Testis (tissue), 2 donors: ENCODE results near the gene RAB11A.

Experiments
- CTCF ChIP-seq, 3 experiments: fragments of 450-650 bp in 2 of 3; fragments of 200-600 bp in 1 of 3; sonication (generic) in 1 of 3; IDR thresholded peaks; one replicate each; pipeline ENCODE4 v1.5.1; 2016 to 2019; ENCODE audit warnings: antibody characterized with exemption in 3 of 3, mild to moderate bottlenecking in 2 of 3, moderate library complexity in 1 of 3
- POLR2A ChIP-seq: fragments of 450-650 bp; IDR thresholded peaks from one replicate; pipeline ENCODE4 v1.6.1; 2017; ENCODE audit warnings: antibody characterized with exemption, mild to moderate bottlenecking, moderate library complexity

- TF ChIP-seq CTCF (IDR thresholded peaks at IDR 0.05) (peak; percentile 60 to 87 (median 73)), POLR2A (no peak)
Measured at GRCh38 chr15:65856821-65857455, 12.4 kb upstream of the RAB11A start.
